Fibroblast of peridontal ligament (primary cell): ENCODE results near the gene SAFB2.

Experiments
- DNase-seq: peaks from one replicate; pipeline ENCODE4 v3.0.0-alpha.2; 2010; ENCODE audit errors: extremely low read depth

The SAFB2 gene

GRCh38 chr19:5622465-5623396, at the start of gene SAFB2, which contains the start of gene SAFB:
Gene SAFB2, minus strand, starts transcription at chr19:5622776. Its CDS starts 61 bp downstream, at chr19:5622715.
Gene SAFB, plus strand, starts transcription at chr19:5623083. Its CDS starts 123 bp downstream, at chr19:5623206.
- peak; percentile 99 for DNase-seq

DNA sequence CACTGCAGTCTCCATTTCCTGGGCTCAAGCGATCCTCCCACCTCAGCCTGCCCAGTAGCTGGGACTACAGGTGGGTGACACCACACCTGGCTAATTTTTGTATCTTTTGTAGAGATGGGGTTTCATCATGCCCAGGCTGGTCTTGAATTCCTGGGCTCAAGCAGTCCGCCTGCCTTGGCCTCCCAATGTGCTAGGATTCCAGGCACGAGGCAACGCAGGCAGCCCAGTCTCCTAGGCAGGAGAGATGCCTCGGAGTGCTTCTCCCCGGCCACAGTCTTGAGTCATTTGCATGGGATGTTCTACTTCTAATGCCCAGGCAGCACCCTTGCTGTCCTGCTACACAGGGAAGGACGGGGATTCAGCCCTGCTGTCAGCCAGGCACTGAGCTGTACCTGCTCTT, 49.0 kb upstream of the SAFB2 start:
- DNase-seq, result no peak

DNA sequence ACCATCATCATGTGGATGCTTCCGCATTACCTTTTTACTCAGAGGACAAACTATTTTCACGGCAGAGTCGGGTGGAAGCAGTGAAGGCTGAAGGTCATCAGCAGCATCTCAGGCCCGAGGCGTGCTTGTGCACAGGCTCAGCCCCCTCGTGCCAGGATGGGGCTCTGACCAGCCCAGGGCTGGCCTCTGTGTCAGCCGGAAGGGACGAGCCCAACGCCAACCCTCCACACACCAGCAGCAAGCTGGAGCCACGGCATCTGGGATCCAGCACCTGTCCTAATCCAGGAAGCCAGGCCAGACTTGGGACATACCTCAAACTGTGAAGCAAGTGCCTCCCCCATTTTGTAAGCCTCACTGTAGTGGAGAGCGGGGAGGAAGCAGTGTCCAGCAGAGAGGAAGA, 46.6 kb upstream of the SAFB2 start:
- DNase-seq, result no peak

- no peak for DNase-seq
Observed at GRCh38 chr19:5667751-5668271, 45.2 kb upstream of the SAFB2 start.

- no peak for DNase-seq
Observed at GRCh38 chr19:5666921-5667610, 44.5 kb upstream of the SAFB2 start.

DNA sequence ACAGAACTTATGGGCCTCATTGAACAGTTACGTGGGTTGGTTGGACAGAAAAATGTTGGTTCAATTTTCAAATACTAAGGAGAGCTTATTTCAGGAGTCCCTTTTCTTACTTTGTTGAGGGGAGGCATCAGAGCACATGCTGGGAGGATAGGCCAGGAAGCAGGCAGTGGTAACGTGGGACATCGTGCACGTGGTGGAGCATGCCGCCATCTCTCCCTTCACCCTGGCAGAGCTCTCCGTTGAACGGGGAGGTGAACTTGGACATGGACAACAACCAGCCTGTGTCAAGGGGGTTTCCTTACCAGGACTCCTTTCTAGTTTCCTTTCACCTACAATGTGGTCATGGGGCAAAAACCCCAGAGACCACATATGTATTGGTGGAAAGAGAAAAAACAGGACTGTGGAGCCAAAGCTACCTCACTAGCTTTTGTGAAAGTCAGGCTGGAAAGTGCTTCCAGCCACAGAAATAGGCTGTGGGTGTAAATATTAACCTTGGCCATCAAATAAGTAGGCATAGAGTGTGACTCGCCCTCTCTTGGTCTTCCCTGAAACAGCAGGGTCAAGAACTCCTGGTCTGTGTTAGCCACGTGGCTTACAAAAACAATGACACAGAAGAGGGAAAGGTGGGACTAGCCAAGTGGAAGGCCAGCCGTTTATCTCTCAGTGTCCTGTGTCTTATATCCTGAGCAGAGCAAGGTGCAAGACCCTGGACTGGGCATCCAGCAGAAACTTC, 43.4 kb upstream of the SAFB2 start:
- peak; percentile 63 for DNase-seq

DNA sequence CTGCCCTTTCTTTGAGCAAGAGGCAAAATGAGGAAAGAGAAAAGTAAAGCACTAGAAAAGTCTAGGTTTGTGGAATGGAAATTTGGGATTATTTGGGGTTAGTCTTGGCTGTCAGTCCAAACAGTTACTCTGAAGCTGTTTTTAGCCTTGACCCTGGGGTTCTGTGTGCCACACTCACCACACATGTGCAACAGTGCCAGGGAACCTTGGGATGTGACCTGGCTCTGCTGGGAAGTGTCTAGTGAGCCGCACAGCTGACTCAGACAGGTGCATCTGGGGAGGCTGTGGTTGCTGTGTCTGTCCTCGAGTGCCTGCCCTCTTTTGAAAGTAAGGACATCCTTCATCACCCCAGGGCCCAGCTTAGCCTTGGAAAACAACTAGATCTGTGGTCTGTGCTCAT, 41.9 kb upstream of the SAFB2 start:
- DNase-seq, result no peak

- no peak for DNase-seq
Observed at GRCh38 chr19:5663904-5664303, 41.3 kb upstream of the SAFB2 start.

- DNase-seq, result no peak
Observed at GRCh38 chr19:5661483-5661882, 38.9 kb upstream of the SAFB2 start.

DNA sequence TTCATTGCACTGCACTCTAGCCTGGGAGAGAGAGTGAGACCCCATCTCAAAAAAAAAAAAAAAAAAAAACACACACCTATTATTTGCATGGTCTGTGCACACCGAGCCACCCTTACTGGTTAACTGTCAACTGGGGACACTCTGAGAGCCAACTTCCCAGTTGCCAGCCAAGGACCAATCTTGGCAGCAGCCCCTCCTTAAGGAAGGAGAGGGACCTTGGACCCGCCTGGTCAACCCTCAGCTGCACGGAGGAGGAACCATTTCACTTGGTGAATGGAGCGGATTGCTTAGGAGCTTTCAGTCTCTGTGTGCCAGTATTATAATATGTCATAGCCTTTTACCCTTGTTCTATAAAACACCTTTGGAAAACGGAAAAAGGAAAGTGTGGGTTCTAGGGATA, 32.8 kb upstream of the SAFB2 start:
- DNase-seq, result no peak

GRCh38 chr19:5654931-5655330, 32.4 kb upstream of the SAFB2 start:
- DNase-seq, result no peak

GRCh38 chr19:5652261-5652660, 29.7 kb upstream of the SAFB2 start:
- DNase-seq, result no peak

GRCh38 chr19:5651361-5651760, 28.8 kb upstream of the SAFB2 start:
- DNase-seq, result no peak

- no peak for DNase-seq
Observed at GRCh38 chr19:5648464-5648863, 25.9 kb upstream of the SAFB2 start.

GRCh38 chr19:5646703-5647102, 24.1 kb upstream of the SAFB2 start:
- no peak for DNase-seq

- no peak for DNase-seq
Observed at GRCh38 chr19:5645409-5645808, 22.8 kb upstream of the SAFB2 start.

- no peak for DNase-seq
Observed at GRCh38 chr19:5644037-5644436, 21.5 kb upstream of the SAFB2 start.

- DNase-seq, result no peak
Observed at GRCh38 chr19:5643060-5643459, 20.5 kb upstream of the SAFB2 start.

DNA sequence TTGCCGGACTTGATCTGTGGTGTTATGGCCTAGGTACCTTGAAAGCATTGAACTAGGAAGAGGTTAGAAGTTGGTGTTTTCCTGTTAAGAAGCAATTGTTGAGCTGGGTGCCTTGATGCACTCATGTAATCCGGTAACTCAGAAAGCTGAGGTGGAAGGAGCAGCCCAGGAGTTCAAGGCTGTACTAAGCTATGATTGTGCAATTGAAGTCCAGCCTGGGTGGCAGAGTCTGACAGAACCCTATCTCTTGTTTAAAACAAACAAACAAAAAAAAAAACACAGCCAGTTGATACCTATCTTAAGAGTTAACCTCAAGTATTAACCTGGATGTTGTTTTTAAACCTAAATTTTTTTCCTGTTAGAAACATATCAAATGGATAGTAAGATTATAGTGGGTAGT, 19.6 kb upstream of the SAFB2 start:
- no peak for DNase-seq

GRCh38 chr19:5641171-5641570, 18.6 kb upstream of the SAFB2 start:
- DNase-seq, result no peak

DNA sequence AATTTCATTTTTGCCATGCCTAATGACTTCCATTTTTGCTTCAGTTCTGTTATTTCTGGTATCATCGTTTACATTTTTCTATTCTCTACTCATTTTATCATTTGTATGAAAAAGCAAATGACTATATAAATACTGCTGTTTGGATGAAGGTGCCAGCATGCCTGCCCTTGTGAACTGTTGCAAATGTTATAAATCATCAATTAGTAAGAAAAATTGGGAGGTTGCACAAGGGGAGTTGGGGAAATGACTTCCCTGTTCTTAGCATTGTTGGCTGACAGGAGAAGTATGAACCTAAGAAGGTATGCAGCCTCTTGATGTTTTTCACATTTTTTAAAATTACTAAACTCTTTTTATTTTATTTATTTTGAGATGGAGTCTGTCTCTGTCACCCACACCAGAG, 15.4 kb upstream of the SAFB2 start:
- DNase-seq, result peak; percentile 47

- no peak for DNase-seq
Observed at GRCh38 chr19:5635427-5635826, 12.9 kb upstream of the SAFB2 start.
